ENCODE measurements around the gene IFNL3.

The IFNL3 gene

DNA sequence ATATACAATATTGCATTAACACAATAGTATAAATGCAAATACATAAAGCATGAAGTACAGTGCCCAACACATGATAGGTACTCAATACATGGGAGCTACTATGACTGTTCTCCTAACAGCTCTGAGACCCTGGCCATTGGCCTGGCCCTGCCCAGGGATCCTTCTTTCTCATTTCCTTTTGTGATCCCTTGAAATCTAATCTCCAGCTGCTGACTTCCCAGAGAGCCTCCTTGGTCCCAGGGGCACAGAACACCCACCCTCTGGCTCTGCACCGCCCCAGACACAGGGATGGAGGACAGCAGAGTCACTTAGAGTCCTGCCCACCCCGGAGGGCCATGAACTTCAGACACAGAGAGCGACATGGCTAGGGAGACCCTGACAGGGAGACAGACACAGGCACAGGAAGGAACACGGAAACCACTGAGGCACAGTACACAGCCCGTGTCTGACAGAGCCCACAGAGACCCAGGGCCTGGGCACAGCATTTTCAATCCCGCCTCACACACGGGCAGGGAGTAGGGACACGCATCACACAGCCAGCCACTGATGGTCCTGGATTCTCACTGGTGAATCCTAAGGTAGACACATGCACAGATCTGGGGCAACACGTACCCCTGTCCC is 36.5 kb downstream of the IFNL3 start:
- TF ChIP-seq POLR2AphosphoS5 (IDR thresholded peaks at IDR 0.05; ENCODE audit: low read depth, low read length), result no peak
- no peak for TF ChIP-seq FOXP2 (optimal IDR thresholded peaks at IDR 0.05; ENCODE audit: borderline replicate concordance, extremely low read depth, extremely low read length, insufficient read depth)
- no peak for TF ChIP-seq TAF1 (IDR thresholded peaks at IDR 0.05; ENCODE audit: borderline replicate concordance, insufficient read depth, low read length)
- TF ChIP-seq SIN3A (IDR thresholded peaks at IDR 0.05; ENCODE audit: borderline replicate concordance, insufficient read depth, low read length), result no peak
- TF ChIP-seq, protein P1, sequence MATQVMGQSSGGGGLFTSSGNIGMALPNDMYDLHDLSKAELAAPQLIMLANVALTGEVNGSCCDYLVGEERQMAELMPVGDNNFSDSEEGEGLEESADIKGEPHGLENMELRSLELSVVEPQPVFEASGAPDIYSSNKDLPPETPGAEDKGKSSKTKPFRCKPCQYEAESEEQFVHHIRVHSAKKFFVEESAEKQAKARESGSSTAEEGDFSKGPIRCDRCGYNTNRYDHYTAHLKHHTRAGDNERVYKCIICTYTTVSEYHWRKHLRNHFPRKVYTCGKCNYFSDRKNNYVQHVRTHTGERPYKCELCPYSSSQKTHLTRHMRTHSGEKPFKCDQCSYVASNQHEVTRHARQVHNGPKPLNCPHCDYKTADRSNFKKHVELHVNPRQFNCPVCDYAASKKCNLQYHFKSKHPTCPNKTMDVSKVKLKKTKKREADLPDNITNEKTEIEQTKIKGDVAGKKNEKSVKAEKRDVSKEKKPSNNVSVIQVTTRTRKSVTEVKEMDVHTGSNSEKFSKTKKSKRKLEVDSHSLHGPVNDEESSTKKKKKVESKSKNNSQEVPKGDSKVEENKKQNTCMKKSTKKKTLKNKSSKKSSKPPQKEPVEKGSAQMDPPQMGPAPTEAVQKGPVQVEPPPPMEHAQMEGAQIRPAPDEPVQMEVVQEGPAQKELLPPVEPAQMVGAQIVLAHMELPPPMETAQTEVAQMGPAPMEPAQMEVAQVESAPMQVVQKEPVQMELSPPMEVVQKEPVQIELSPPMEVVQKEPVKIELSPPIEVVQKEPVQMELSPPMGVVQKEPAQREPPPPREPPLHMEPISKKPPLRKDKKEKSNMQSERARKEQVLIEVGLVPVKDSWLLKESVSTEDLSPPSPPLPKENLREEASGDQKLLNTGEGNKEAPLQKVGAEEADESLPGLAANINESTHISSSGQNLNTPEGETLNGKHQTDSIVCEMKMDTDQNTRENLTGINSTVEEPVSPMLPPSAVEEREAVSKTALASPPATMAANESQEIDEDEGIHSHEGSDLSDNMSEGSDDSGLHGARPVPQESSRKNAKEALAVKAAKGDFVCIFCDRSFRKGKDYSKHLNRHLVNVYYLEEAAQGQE (IDR thresholded peaks at IDR 0.05; ENCODE audit: insufficient read depth in 1 of 2, low read depth in 2 of 2, low read length in 2 of 2), result no peak

DNA sequence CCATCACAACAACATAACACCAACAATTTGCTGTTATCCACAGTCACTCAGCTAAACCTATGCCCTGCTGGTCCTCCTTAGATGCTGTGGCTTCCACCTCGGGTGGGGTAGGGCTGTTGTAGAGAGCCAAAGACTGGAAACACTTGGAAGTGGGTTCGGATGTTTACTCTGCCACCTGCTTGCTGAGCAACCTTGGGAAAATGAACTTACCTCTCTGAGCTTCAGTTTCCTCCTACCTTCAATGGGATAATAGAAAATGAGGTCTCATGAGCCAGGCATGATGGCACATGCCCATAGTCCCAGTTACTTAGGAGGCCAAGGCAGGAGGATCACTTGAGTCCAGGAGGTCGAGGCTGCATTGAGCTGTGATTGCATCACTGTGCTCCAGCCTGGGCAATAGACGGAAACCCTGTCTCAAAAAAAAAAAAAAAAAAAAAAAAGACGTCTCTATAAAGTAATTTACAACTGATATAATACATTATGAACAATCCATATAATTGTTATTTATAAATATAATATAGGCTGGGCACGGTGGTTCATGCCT is 37.4 kb downstream of the IFNL3 start:
- TF ChIP-seq SIN3A (IDR thresholded peaks at IDR 0.05; ENCODE audit: borderline replicate concordance, insufficient read depth, low read length), result no peak
- TF ChIP-seq POLR2AphosphoS5 (IDR thresholded peaks at IDR 0.05; ENCODE audit: low read depth, low read length), result no peak
- TF ChIP-seq, protein P1 (IDR thresholded peaks at IDR 0.05; ENCODE audit: insufficient read depth in 1 of 2, low read depth in 2 of 2, low read length in 2 of 2), result no peak
- TF ChIP-seq FOXP2 (optimal IDR thresholded peaks at IDR 0.05; ENCODE audit: borderline replicate concordance, extremely low read depth, extremely low read length, insufficient read depth), result no peak
- no peak for TF ChIP-seq TAF1 (IDR thresholded peaks at IDR 0.05; ENCODE audit: borderline replicate concordance, insufficient read depth, low read length)

- no peak for TF ChIP-seq FOXP2 (optimal IDR thresholded peaks at IDR 0.05; ENCODE audit: borderline replicate concordance, extremely low read depth, extremely low read length, insufficient read depth)
- TF ChIP-seq SIN3A (IDR thresholded peaks at IDR 0.05; ENCODE audit: borderline replicate concordance, insufficient read depth, low read length), result no peak
- no peak for TF ChIP-seq TAF1 (IDR thresholded peaks at IDR 0.05; ENCODE audit: borderline replicate concordance, insufficient read depth, low read length)
- TF ChIP-seq, protein P1 (IDR thresholded peaks at IDR 0.05; ENCODE audit: insufficient read depth in 1 of 2, low read depth in 2 of 2, low read length in 2 of 2), result no peak
- no peak for TF ChIP-seq POLR2AphosphoS5 (IDR thresholded peaks at IDR 0.05; ENCODE audit: low read depth, low read length)
Observed at GRCh38 chr19:39206122-39206521, 38.7 kb downstream of the IFNL3 start.

- TF ChIP-seq POLR2AphosphoS5 (IDR thresholded peaks at IDR 0.05; ENCODE audit: low read depth, low read length) (no peak), FOXP2 (optimal IDR thresholded peaks at IDR 0.05; ENCODE audit: borderline replicate concordance, extremely low read depth, extremely low read length, insufficient read depth) (no peak), SIN3A (IDR thresholded peaks at IDR 0.05; ENCODE audit: borderline replicate concordance, insufficient read depth, low read length) (no peak), TAF1 (IDR thresholded peaks at IDR 0.05; ENCODE audit: borderline replicate concordance, insufficient read depth, low read length) (no peak)
- TF ChIP-seq, protein P1 (IDR thresholded peaks at IDR 0.05; ENCODE audit: insufficient read depth in 1 of 2, low read depth in 2 of 2, low read length in 2 of 2), result no peak
Observed at GRCh38 chr19:39205449-39205764, 39.4 kb downstream of the IFNL3 start.

Data from PFSK-1 (cell line).